ENCODE data around the gene ZIC2. TPM values are rescaled to one million over a fixed set of nuclear protein-coding genes. Genes with fewer than 3 reads are reported as not detected.

The ZIC2 gene
- total RNA-seq, 1 donor from 2014 or later = 1.8 TPM

GRCh38 chr13:99987154-99988019 is 5.8 kb downstream of the ZIC2 start:
- H3K9me3 Mint-ChIP-seq (ENCODE audit: unreplicated experiment) = peaks cover 21% of the 10 kb centered on the region
- H3K36me3 ChIP-seq (ENCODE audit: insufficient read depth, low read length) = no peaks in the 10 kb centered on the region
- peaks cover 7% of the 10 kb centered on the region for H3K4me1 Mint-ChIP-seq (ENCODE audit: low read depth, unreplicated experiment)
- peak overlapping the region; percentile 58 for H3K27ac Mint-ChIP-seq (ENCODE audit: unreplicated experiment)
- no peak overlapping the region for H2AFZ ChIP-seq (ENCODE audit: low read depth, low read length)
- peaks cover 9% of the 10 kb centered on the region for H3K4me1 ChIP-seq (ENCODE audit: insufficient read depth, low read length)
- TF ChIP-seq CTCF (IDR thresholded peaks at IDR 0.05; ENCODE audit: insufficient read depth, low read depth, low read length) = no peak
- no peak for TF ChIP-seq EZH2 (IDR thresholded peaks at IDR 0.05; ENCODE audit: insufficient read depth, low read length)
- peak overlapping the region; percentile 77 for H3K4me2 ChIP-seq (ENCODE audit: low read length)
- H3K4me3 Mint-ChIP-seq (ENCODE audit: unreplicated experiment) = no peak overlapping the region
- H3K79me2 ChIP-seq (ENCODE audit: insufficient read depth, low read length) = peaks cover 52% of the 10 kb centered on the region
- no peak for FAIRE-seq
- no peaks in the 10 kb centered on the region for H3K9me3 ChIP-seq (ENCODE audit: insufficient read depth, low read depth, low read length)
- H3K36me3 Mint-ChIP-seq (ENCODE audit: low read depth, unreplicated experiment) = no peaks in the 10 kb centered on the region
- peaks cover 25% of the 10 kb centered on the region for H4K20me1 ChIP-seq (ENCODE audit: insufficient read depth, low read length)
- H3K9ac ChIP-seq (ENCODE audit: low read length) = peak overlapping the region; percentile 64
- peaks cover 50% of the 10 kb centered on the region for H3K27me3 ChIP-seq (ENCODE audit: insufficient read depth, low read length)
- peak overlapping the region; percentile 63 for H3K27ac ChIP-seq (ENCODE audit: low read depth, low read length)
- no peak overlapping the region for H3K4me3 ChIP-seq (ENCODE audit: insufficient read depth, low read depth, low read length)
- peaks cover 85% of the 10 kb centered on the region for H3K27me3 Mint-ChIP-seq (ENCODE audit: low read depth, unreplicated experiment)
- no peak for DNase-seq (ENCODE audit: low read depth)

GRCh38 chr13:99988529-99989275 is 7.1 kb downstream of the ZIC2 start:
- H3K36me3 ChIP-seq (ENCODE audit: insufficient read depth, low read length) = no peaks in the 10 kb centered on the region
- H3K9me3 ChIP-seq (ENCODE audit: insufficient read depth, low read depth, low read length) = no peaks in the 10 kb centered on the region
- H2AFZ ChIP-seq (ENCODE audit: low read depth, low read length) = no peak overlapping the region
- no peak for FAIRE-seq
- peaks cover 9% of the 10 kb centered on the region for H3K4me1 ChIP-seq (ENCODE audit: insufficient read depth, low read length)
- Mint-ChIP-seq H3K36me3 (ENCODE audit: low read depth, unreplicated experiment) (no peaks in the 10 kb centered on the region), H3K4me1 (ENCODE audit: low read depth, unreplicated experiment) (peaks cover 13% of the 10 kb centered on the region), H3K27me3 (ENCODE audit: low read depth, unreplicated experiment) (peaks cover 87% of the 10 kb centered on the region), H3K9me3 (ENCODE audit: unreplicated experiment) (peaks cover 11% of the 10 kb centered on the region), H3K4me3 (ENCODE audit: unreplicated experiment) (no peak overlapping the region), H3K27ac (ENCODE audit: unreplicated experiment) (peak overlapping the region; percentile 62)
- DNase-seq (ENCODE audit: low read depth) = no peak
- H3K4me2 ChIP-seq (ENCODE audit: low read length) = peak overlapping the region; percentile 55
- TF ChIP-seq EZH2 (IDR thresholded peaks at IDR 0.05; ENCODE audit: insufficient read depth, low read length) (peak; percentile 14), CTCF (IDR thresholded peaks at IDR 0.05; ENCODE audit: insufficient read depth, low read depth, low read length) (no peak)
- peaks cover 39% of the 10 kb centered on the region for H3K79me2 ChIP-seq (ENCODE audit: insufficient read depth, low read length)
- peaks cover 14% of the 10 kb centered on the region for H4K20me1 ChIP-seq (ENCODE audit: insufficient read depth, low read length)
- no peak overlapping the region for H3K4me3 ChIP-seq (ENCODE audit: insufficient read depth, low read depth, low read length)
- H3K27me3 ChIP-seq (ENCODE audit: insufficient read depth, low read length) = peaks cover 45% of the 10 kb centered on the region
- H3K27ac ChIP-seq (ENCODE audit: low read depth, low read length) = peak overlapping the region; percentile 43
- H3K9ac ChIP-seq (ENCODE audit: low read length) = peak overlapping the region; percentile 49

Measured in astrocyte (in vitro differentiated cells and primary cell).